Stimulated activated CD4-positive, alpha-beta T cell treated with anti-CD3 and anti-CD28 coated beads, TNF-alpha, amount 100 ng/mL, for 1 hour (primary cell): ENCODE data around the gene SPG11.
"Not testable (repeated sequence)": the region's sequence is repeated elsewhere in the genome, so short reads cannot be mapped to it uniquely, and the experiment has no call there.

Experiments used
- DNase-seq, 3 donors: peaks; one replicate each; pipeline ENCODE4 v3.0.0-alpha.2; 2020; ENCODE audit warnings: low read depth in 3 of 3, low spot score in 1 of 3

Gene SPG11

DNA sequence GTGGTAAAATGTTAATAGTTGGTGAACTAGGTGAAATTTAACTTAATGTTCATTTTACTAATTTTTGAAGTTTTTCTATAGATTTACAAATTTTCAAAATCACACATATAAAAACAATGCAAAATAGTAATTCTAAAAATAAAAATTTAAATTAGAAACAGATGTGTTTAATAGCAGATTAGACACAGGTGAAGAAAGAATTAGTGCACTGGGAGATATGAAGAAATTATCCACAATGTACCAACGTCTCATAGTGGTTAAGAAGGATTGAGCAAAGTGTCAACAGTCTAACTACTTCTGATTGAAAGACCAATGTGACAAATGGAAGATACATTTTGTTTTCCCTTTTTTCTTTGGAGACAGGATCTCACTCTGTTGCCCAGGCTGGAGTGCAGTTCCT lies 26.5 kb downstream of the SPG11 start:
- no peak for DNase-seq

- no peak for DNase-seq
Observed at GRCh38 chr15:44633603-44634002, 29.9 kb downstream of the SPG11 start.

DNA sequence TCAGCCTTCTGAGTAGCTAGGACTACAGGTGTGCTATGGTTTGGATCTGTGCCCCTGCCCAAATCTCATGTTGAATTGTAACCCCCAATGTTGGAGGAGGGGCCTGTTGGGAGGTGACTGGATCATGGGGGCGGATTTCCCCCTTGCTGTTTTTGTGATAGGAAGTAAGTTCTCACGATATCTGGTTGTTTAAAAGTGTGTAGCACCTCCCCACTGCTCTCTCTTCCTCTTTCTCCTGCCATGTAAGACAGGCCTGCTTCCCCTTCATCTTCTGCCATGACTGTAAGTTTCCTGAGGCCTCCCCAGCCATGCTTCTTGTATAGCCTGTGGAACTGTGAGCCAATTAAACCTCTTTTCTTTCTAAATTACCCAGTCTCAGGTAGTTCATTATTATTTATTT lies 38.2 kb downstream of the SPG11 start:
- DNase-seq: not testable (repeated sequence)

DNA sequence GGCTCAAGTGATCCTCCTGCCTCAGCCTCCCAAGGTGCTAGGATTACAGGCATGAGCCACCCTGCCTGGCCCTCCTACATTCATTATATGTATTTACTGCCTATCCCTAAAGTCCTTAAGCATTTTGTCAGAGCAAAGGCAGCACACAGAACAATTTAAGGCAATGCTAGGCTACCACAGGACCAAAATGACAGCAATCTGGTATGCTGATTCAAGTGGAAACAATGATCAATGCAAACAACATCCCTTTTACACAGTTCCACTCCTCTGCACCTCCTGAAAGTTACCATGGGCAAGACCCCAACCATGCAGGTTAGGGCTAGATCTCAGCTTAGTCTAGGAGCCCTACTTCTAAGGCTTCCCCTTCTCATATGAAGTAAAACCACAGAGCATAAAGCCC lies 40.3 kb downstream of the SPG11 start:
- DNase-seq: no peak

DNA sequence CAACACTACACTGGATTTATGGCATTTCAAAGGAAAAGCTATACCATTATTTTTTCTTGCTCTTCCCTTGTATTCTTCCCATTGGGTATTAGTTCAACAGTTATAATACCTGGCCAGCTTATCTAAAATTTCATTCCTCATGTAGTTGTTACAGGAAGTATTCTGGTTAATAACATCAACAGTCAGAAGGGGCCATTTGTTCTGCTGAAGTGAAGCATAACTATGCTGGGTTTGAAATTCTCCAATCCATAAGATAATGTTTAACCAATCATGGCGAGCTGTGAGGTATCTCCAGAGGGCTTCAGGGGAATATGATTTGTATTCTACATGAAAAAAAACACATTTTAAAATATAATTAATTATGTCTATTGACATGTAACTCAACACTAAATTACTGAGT lies 43.4 kb downstream of the SPG11 start:
- no peak for DNase-seq

DNA sequence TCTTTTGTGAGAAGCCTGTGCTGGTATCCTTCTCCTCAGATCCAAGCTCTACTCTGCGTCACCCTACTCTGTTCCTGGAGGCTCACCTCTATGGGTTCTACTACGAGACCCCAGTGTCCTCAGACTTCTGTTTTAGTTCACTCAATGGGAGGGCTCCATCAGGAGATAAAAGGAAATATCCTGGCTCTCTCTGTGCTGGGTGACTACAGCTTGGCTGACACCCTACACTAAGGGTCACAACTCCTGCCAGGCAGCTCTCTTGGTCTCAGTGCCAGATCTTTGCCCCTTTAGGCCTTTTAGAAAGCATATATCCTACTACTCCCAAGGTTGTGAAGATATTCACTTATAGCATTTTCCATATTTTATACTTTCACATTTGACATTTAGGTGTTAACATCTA lies 46.5 kb downstream of the SPG11 start:
- no peak for DNase-seq

GRCh38 chr15:44606740-44607139 lies 56.7 kb downstream of the SPG11 start:
- DNase-seq: no peak

GRCh38 chr15:44603126-44603525 lies 60.3 kb downstream of the SPG11 start:
- DNase-seq: no peak

DNA sequence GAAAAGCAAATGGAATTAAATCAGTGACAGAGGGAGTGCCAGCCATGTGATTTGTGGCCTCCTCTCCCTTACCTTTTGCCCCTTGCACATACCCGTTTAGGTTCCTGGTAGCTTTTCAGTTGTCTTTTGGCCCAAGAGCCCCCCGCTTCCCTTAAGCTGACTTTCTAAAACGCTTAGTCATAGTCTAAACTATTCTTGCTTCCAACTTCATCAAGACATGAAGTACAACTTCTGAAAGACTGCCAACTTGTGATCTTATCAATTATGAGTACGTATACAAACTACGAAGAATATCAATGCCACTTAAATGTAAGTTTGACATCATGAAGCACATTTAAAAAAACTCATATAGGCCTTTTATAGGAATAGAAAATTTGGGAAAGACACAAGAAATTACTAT lies 64.6 kb downstream of the SPG11 start:
- DNase-seq: no peak

DNA sequence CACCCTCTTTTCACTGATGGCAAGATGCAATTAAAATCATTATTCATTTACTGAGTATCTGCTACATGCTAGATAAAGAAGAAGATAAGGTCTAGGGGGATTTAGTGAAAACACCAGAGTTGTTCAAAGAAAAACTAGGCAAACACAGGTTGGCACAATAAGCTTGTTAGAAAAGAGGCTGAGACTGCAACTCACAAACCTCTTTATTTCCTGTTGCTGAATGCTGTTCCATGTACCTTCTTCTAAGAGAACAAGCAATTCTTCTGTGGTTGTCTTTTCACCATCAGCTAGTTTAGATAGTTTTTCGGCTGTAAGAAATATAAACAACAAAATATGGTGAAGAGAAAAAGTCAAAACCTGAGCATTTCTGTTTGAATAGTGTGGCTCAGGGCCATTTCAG lies 65.4 kb downstream of the SPG11 start:
- no peak for DNase-seq

DNA sequence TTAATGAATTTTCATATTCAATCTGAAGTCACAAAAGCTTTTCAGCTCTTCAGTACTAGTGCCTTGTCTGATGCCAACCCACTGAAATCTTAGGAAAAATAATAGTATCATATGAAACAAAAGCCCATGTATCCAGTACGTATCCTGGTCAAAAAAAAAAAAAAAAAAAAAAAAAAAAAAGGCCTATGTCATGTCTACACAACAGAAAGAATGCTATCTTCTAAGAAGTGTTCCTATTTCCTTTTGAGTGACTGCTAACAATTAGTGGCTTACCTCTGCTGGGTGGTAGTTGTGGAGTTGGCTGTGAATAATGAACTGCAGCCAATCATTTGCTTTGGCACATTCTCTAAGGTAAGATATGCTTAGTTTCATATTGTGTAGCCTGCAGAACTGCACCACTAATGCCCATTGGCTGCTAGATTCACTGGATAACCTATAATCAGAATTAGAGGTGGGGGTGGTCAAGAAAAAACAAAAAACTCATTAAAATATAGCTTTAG lies 66.9 kb downstream of the SPG11 start:
- DNase-seq: no peak

DNA sequence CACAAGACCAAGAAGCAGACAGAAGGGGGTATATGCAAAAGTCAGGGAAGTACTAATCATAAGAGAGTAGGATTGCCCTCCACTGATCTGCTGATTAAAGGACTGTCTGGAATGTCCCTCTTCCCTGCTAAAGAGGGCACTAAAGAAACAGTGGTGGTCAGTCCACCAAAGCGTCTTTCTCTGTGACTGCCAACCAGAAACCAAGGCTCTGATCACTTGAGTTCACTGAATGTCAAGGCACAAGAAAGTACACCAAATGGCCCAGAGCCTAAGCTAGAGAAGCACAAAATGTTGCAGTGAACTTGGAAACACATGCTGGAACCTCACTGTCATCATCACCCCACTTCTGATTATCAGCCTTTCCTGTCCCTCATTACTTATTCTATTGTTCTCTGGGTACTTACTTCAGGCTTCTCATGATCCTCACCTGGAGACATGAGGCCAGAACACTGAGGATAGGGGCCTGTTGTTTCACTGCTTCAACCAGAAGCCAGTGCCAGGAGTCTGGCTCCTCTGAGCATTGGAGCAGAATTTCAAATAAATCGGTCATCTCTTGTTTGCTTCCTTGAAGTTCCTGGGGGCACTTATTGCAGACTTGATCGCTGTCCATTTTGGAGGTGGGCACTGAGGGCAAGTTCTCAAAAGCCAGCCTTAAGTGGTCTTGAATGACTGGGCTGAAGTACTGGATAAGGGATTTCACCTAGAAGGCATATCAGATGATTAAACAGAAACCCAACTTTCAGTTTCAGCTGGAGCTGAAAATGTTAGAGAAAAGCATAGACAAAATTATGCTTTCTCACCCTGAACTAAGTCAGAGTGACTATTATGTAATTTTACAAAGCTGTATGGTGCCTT lies 67.6 kb downstream of the SPG11 start:
- no peak for DNase-seq

DNA sequence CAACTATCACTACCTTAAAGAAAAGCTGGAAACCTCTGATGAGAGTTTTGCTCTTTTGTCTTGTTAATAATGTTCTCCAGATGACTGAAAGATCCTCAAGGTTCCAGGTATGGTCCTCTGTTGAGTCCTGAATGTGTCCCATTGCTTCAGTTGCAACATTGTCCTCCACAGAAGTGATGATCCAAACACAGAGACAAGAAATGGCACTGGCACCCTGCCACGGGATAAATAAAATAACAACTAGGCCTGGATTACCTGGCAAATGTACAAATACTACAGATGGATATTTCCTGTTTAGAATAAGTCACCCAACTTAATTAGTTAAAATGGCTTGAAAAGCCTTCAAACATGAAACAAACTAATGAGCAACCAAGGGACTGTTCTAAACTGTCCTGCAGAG lies 68.2 kb downstream of the SPG11 start:
- no peak for DNase-seq

- no peak for DNase-seq
Observed at GRCh38 chr15:44593042-44593736, 70.3 kb downstream of the SPG11 start.

GRCh38 chr15:44591326-44591725 lies 72.1 kb downstream of the SPG11 start:
- no peak for DNase-seq

DNA sequence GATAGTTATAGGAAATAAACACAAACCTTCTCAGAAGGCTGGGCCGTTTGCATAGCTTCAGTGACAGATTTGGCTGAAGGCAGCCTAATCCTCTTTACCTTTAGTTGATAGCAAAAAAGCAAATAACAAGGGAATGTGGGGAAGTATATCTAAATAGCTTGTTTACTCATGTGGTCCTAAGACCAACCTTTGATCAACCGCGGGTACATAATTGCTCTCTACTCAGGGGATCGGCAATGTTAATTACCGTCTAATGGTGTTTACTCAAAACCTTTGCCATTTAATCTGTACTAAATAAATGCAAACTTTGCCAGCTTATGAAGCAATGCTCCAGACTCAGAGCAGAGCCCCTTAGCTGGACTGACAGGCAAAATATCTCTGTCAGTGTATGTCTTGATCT lies 74.9 kb downstream of the SPG11 start:
- DNase-seq: no peak

DNA sequence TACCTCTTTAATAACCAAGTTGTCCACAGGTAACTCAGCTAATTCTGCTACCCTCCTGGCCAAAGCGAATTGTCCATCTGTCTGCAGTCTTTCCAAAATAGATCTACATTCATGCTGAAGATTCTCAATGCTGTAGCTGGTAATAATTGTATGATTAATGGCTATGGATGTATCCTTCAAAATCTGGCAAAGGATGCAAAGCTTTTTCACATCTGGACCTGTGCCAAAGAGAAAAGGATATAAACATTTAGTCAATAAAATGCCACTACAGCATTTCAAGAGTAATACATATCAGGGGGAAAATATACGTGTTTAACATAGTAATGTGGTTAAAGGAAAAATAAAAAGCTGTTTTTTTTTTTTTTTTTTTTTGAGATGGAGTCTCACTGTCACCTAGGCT lies 77.8 kb downstream of the SPG11 start:
- DNase-seq: no peak

GRCh38 chr15:44584162-44584749 lies 79.2 kb downstream of the SPG11 start:
- peak; percentile 3 to 43 (median 26) for DNase-seq

DNA sequence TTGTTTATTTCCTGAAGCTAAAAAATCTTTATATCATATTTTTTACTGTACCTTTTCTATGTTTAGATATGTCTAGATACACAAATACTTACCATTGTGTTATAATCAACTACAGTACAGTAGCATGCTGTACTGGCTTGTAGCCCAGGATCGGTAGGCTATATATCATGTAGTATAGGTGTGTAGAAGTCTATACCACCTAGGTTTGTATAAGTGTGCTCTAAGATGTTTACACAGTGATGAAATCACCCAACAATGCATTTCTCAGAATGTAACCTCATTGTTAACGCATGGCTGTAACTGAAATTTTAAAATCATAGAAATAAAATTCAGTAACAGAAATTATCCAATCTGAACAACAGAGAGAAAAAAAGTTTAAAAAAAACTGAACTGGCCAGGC lies 83.4 kb downstream of the SPG11 start:
- no peak for DNase-seq

DNA sequence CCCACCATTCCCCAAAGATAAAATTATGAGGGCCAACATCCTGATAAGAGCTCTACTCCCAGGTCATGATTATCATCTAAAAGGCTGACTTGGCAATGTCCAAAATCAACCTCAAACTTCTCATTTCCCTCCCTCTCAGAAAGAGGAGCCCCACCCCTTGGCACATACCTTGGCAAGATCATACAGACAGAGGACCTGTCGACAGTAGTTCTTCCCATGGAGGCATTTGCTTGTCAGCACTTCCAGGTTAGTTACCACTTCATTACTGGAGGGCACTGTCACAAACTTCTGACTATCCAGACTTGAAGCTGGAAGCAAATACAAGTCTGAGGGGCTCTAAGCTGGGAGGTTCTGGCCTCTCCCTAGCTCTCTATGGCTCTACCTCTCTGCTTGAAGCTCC lies 88.7 kb downstream of the SPG11 start:
- no peak for DNase-seq

GRCh38 chr15:44573386-44573785 lies 90.1 kb downstream of the SPG11 start:
- no peak for DNase-seq

GRCh38 chr15:44570361-44570760 lies 93.1 kb downstream of the SPG11 start:
- DNase-seq: no peak
